Activated T-helper 2 cell treated with anti-CD3 and anti-CD28 coated beads, Interferon-gamma antibody, Interleukin-2, Interleukin-4, amounts not matched to agents 10 μg/mL and 5 μg/mL and 100 μg/mL, durations not matched to agents 14 hours and 24 hours and 36 hours (primary cell): ENCODE data around the gene DCUN1D3. TPM values are rescaled to one million over a fixed set of nuclear protein-coding genes. Genes with fewer than 3 reads are reported as not detected.

ENCODE experiments used
- DNase-seq: peaks from one replicate; pipeline ENCODE4 v3.0.0; 2021; ENCODE audit warnings: low spot score
- H3K27ac Mint-ChIP-seq: one replicate; pipeline ENCODE4 v1.8.0; 2021; ENCODE audit warnings: mixed read lengths
- H3K27me3 Mint-ChIP-seq: one replicate; pipeline ENCODE4 v1.8.0; 2021; ENCODE audit warnings: low read depth, mixed read lengths
- H3K36me3 Mint-ChIP-seq: one replicate; pipeline ENCODE4 v1.8.0; 2021; ENCODE audit warnings: low read depth, mixed read lengths
- H3K4me1 Mint-ChIP-seq: one replicate; pipeline ENCODE4 v1.8.0; 2021; ENCODE audit warnings: low read depth, mixed read lengths
- H3K4me3 Mint-ChIP-seq: one replicate; pipeline ENCODE4 v1.8.0; 2021; ENCODE audit warnings: low read depth, mild to moderate bottlenecking, moderate library complexity, mixed read lengths
- H3K9me3 Mint-ChIP-seq: one replicate; pipeline ENCODE4 v1.8.0; 2021; ENCODE audit warnings: mixed read lengths
- intact Hi-C: fragments of 100-400 bp; cut with micrococcal nuclease; formaldehyde crosslinking; loops from one replicate; pipeline ENCODE4 v1.15.1; 2023
- total RNA-seq: library from RNA; stranded (reverse); gene quantifications from 2 replicates; pipeline ENCODE4 v1.2.3, GENCODE V29; 2022

DCUN1D3 gene
- total RNA-seq, 1 donor from 2014 or later: 17.4 TPM

- Mint-ChIP-seq H3K9me3 (no peaks in the 10 kb centered on the region), H3K27me3 (no peaks in the 10 kb centered on the region), H3K4me3 (no peak overlapping the region), H3K4me1 (peaks cover 37% of the 10 kb centered on the region), H3K27ac (no peak overlapping the region), H3K36me3 (peaks cover 51% of the 10 kb centered on the region)
- intact Hi-C loops: loop anchor here (5.0 to 10.0 kb wide), 2 partner anchors 35 to 307 kb away; partner anchors contain the start of genes DNAH3 and LDAF1
- no peak for DNase-seq
Observed at GRCh38 chr16:20847550-20847949, 52.6 kb downstream of the DCUN1D3 start.

DNA sequence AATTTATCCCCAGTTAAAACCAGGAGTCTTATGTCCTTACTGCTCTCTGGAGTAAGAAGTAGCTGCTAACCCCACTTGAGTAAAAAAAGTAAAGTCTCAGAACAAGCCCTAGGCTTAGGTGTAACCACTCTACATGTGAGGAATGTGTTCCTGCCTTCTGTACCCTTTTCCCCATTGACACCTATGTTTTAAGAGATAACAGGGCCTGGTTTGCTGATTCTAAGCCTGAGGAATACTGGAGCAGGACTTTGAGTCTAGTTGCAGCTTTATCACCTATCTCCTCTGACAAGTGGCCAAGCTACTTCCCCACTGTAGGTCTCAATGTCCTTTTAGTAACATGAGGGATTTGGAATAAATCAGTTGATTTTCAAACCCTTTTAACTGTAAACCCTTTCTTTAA, 53.6 kb downstream of the DCUN1D3 start:
- Mint-ChIP-seq H3K27ac (no peak overlapping the region), H3K27me3 (no peaks in the 10 kb centered on the region), H3K36me3 (peaks cover 58% of the 10 kb centered on the region), H3K4me3 (no peak overlapping the region), H3K4me1 (peaks cover 37% of the 10 kb centered on the region), H3K9me3 (no peaks in the 10 kb centered on the region)
- intact Hi-C loops: loop anchor here (5.0 to 10.0 kb wide), 2 partner anchors 36 to 308 kb away; partner anchors contain the start of genes DNAH3 and LDAF1
- no peak for DNase-seq

DNA sequence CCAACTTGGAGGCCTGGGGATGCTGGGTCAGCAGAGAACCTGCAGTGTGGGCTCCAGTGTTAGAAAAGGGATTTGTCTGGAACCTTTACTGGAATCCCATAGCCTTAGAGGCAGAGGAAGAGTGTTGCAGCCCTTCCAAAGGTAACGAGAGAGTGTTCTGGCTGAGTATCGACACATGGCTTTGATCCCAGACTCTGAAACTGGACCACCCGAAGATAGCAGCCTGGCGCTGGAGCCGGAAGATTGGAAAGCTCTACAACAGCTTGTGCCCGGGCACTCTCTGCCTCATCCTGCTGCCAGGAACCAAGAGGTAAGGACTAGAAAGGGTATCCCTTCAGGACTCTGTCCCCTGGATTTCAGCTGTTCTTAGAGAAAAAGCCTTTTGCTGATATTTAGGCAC, 54.1 kb downstream of the DCUN1D3 start:
- no peak overlapping the region for H3K27ac Mint-ChIP-seq
- no peaks in the 10 kb centered on the region for H3K27me3 Mint-ChIP-seq
- DNase-seq: no peak
- H3K9me3 Mint-ChIP-seq: no peaks in the 10 kb centered on the region
- intact Hi-C loops: loop anchor here (5.0 to 10.0 kb wide), 2 partner anchors 36 to 309 kb away; partner anchors contain the start of genes DNAH3 and LDAF1
- H3K4me1 Mint-ChIP-seq: peaks cover 38% of the 10 kb centered on the region
- H3K36me3 Mint-ChIP-seq: peaks cover 61% of the 10 kb centered on the region
- no peak overlapping the region for H3K4me3 Mint-ChIP-seq

DNA sequence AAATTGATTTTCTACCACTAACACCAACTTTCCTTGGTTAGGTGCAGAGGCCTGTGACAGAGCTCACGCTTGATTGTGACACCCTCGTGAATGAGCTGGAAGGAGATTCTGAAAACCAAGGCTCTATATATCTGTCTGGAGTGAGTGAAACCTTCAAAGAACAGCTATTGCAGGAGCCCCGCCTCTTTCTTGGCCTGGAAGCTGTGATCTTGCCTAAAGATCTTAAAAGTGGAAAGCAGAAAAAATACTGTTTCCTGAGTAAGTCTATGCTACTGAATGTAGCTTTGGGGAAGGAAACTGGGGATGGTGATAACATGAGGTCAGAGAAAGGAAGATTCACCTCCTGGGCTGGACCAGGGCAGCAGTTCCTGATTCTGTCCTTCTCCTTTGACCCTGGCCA, 55.6 kb downstream of the DCUN1D3 start:
- peak overlapping the region; percentile 81 for H3K27ac Mint-ChIP-seq
- intact Hi-C loops: loop anchor here (10.0 kb wide), 1 partner anchor 310 kb away; the partner anchor contains the start of genes DNAH3 and LDAF1
- H3K4me1 Mint-ChIP-seq: peaks cover 31% of the 10 kb centered on the region
- H3K4me3 Mint-ChIP-seq: no peak overlapping the region
- H3K9me3 Mint-ChIP-seq: no peaks in the 10 kb centered on the region
- H3K27me3 Mint-ChIP-seq: no peaks in the 10 kb centered on the region
- no peak for DNase-seq
- peaks cover 62% of the 10 kb centered on the region for H3K36me3 Mint-ChIP-seq

DNA sequence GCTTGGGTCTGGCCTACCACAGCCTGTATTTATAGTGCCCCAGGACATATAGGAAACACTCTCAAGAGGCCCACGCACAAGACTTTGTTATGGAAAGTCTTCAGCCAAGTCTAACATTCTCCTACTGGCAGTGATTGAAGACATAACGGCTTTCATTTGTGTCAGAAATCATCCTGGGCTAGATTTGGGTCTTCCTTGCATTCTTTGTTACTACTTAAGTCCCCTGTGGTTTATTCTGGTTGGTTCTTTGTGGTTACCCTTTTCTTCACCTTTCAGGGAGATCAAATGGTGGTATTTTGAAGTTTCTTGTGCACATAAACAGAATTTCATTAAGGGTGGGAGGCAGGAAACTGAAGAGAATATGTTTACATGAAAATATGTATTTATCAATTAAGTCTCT, 56.1 kb downstream of the DCUN1D3 start:
- Mint-ChIP-seq H3K27ac (peak overlapping the region; percentile 81), H3K4me3 (peak overlapping the region; percentile 18), H3K36me3 (peaks cover 62% of the 10 kb centered on the region), H3K27me3 (no peaks in the 10 kb centered on the region), H3K9me3 (no peaks in the 10 kb centered on the region), H3K4me1 (peaks cover 31% of the 10 kb centered on the region)
- DNase-seq: no peak
- intact Hi-C loops: loop anchor here (10.0 kb wide), 1 partner anchor 311 kb away; the partner anchor contains the start of genes DNAH3 and LDAF1

GRCh38 chr16:20839504-20839903, 60.7 kb downstream of the DCUN1D3 start:
- H3K27me3 Mint-ChIP-seq: no peaks in the 10 kb centered on the region
- no peak for DNase-seq
- H3K4me3 Mint-ChIP-seq: no peak overlapping the region
- peaks cover 19% of the 10 kb centered on the region for H3K4me1 Mint-ChIP-seq
- peaks cover 84% of the 10 kb centered on the region for H3K36me3 Mint-ChIP-seq
- intact Hi-C loops: no loop called here
- H3K27ac Mint-ChIP-seq: no peak overlapping the region
- peaks cover 16% of the 10 kb centered on the region for H3K9me3 Mint-ChIP-seq

- Mint-ChIP-seq H3K27ac (no peak overlapping the region), H3K9me3 (peaks cover 18% of the 10 kb centered on the region), H3K27me3 (no peaks in the 10 kb centered on the region), H3K4me1 (peaks cover 9% of the 10 kb centered on the region), H3K36me3 (peaks cover 87% of the 10 kb centered on the region), H3K4me3 (no peak overlapping the region)
- intact Hi-C loops: no loop called here
- DNase-seq: no peak
Observed at GRCh38 chr16:20838240-20838639, 61.9 kb downstream of the DCUN1D3 start.

DNA sequence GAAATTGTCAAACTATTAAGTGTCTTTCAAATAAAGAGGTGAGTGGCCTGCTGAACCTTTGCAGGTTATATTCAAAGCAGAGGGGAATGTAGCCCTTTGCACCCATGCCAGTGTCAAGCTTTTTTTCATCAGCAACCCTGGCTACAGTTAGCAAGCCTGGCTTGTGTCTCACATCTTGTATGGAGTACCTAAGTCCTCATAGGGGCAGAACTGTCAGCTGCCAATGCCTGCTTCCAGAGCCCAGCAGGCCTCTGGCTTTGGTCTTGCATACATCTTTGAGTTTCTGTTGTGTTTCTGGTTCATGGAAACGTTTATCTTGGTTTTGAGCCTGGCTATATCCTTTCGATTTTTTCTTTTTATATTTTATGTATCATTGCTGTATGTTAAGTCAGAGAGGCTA, 67.1 kb downstream of the DCUN1D3 start:
- Mint-ChIP-seq H3K4me3 (no peak overlapping the region), H3K4me1 (no peaks in the 10 kb centered on the region), H3K9me3 (peaks cover 18% of the 10 kb centered on the region), H3K36me3 (peaks cover 64% of the 10 kb centered on the region), H3K27ac (no peak overlapping the region), H3K27me3 (no peaks in the 10 kb centered on the region)
- DNase-seq: no peak
- intact Hi-C loops: no loop called here

DNA sequence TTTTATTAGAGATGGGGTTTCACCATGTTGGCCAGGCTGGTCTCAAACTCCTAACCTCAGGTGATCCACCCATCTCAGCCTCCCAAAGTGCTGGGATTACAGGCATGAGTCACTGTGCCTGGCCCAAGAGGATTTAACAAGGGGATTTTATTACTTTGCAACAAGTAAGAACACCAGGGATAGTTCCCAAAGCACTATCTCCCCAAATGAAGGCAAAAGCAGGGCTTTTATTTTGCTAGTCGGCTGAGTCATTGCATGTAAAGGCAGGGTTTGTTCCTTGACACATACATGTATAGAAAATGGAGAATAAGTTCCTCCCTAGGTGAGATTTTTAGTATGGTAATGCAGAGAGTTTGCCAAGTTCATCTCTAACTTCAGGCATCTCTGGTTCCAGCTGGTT, 69.8 kb downstream of the DCUN1D3 start:
- H3K27me3 Mint-ChIP-seq: no peaks in the 10 kb centered on the region
- no peaks in the 10 kb centered on the region for H3K4me1 Mint-ChIP-seq
- H3K36me3 Mint-ChIP-seq: peaks cover 52% of the 10 kb centered on the region
- intact Hi-C loops: no loop called here
- no peak overlapping the region for H3K27ac Mint-ChIP-seq
- H3K9me3 Mint-ChIP-seq: peaks cover 5% of the 10 kb centered on the region
- no peak for DNase-seq
- H3K4me3 Mint-ChIP-seq: no peak overlapping the region

DNA sequence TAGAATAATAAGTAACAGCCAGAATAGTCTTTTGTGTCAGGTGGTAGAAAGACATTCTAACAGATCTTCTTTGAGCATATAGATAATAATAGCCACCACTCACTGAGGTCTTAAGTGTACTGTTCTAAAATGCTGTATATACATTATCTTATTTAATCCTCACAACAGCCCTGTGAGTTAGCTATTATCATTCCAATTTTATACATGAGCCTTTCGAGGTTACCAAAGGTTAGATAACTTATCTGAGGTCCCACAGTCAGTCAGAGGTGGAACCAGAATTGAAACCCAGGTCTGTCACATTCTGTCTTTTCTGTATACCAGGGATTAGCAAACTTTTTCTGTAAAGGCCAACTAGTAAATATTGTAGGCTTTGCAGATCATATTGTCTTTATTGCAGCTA, 70.6 kb downstream of the DCUN1D3 start:
- intact Hi-C loops: no loop called here
- Mint-ChIP-seq H3K4me1 (no peaks in the 10 kb centered on the region), H3K4me3 (no peak overlapping the region)

GRCh38 chr16:20826039-20826566, 74.1 kb downstream of the DCUN1D3 start:
- intact Hi-C loops: no loop called here
- Mint-ChIP-seq H3K4me3 (no peak overlapping the region), H3K4me1 (peaks cover 24% of the 10 kb centered on the region), H3K27ac (no peak overlapping the region), H3K9me3 (no peaks in the 10 kb centered on the region), H3K36me3 (peaks cover 49% of the 10 kb centered on the region), H3K27me3 (no peaks in the 10 kb centered on the region)
- DNase-seq: no peak

More for the DNA sequence above, 70.6 kb downstream of the DCUN1D3 start:
- DNase-seq: no peak
- H3K27me3 Mint-ChIP-seq: no peaks in the 10 kb centered on the region
- H3K27ac Mint-ChIP-seq: no peak overlapping the region
- peaks cover 48% of the 10 kb centered on the region for H3K36me3 Mint-ChIP-seq
- H3K9me3 Mint-ChIP-seq: peaks cover 2% of the 10 kb centered on the region

DNA sequence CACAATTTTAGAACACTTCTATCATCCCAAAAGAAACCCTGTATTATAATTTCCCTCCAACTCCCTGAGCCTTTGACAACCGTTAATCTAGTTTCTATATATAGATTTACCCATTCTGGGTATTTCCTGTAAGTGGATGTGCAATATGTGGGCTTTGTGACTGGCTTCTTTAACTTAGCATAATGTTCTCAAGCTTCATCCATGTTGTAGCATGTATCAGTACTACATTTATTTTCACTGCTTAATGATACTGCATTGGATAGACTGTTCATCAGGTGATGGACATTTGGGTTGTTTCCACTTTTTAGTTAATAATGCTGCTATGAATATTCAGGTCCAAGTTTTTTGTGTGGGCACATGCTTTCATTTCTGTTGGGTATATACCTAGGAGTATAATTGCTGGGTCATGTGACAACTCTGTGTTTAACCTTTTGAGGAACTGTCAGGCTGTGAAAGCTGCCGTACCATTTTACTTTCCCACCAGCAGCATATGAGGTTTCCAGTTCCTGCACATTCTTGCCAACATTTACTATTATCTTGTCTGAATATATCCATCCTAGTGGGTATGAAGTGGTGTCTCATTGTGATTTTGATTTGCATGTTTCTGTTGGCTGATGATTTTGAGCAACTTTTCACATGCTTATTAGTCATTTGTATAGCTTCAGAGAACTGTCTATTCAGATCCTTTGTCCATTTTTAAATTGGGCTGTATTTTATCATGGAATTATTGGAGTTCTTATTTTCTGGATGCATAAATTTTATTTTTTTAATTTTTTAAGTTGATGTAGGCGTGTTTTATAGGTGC, 77.4 kb downstream of the DCUN1D3 start:
- no peak for DNase-seq
- no peak overlapping the region for H3K27ac Mint-ChIP-seq
- intact Hi-C loops: no loop called here

DNA sequence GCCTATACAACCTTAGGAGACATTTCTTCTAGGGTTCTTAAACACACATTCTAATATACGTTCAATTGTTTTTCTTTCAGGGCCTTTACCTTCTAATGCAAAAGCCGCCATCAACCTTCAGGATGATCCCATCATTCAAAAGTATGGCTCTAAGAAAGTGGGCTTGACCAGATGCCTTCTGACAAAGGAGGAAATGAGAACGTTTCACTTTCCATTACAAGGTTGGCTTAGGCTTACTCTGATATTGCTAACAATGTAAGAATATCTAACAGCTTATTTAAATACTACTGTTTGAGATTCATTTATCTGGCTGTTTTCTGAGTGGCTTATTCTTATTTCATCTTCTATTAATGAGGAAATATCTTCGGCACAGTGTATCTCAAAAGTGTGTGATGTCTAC, 78.5 kb downstream of the DCUN1D3 start:
- intact Hi-C loops: no loop called here
- Mint-ChIP-seq H3K27ac (no peak overlapping the region), H3K27me3 (no peaks in the 10 kb centered on the region), H3K4me3 (no peak overlapping the region), H3K9me3 (no peaks in the 10 kb centered on the region), H3K4me1 (peaks cover 24% of the 10 kb centered on the region), H3K36me3 (peaks cover 62% of the 10 kb centered on the region)
- no peak for DNase-seq

More for the DNA sequence above, 77.4 kb downstream of the DCUN1D3 start:
- Mint-ChIP-seq H3K9me3 (no peaks in the 10 kb centered on the region), H3K36me3 (peaks cover 63% of the 10 kb centered on the region), H3K4me3 (no peak overlapping the region), H3K4me1 (peaks cover 24% of the 10 kb centered on the region), H3K27me3 (no peaks in the 10 kb centered on the region)
